AG10803 (cell line): Measurements from ENCODE around the gene RNF17.

ENCODE experiments used
- DNase-seq: peaks from one replicate; pipeline ENCODE4 v3.0.0; 2010; ENCODE audit warnings: low read depth
- H3K4me3 ChIP-seq: 2 replicates; pipeline ENCODE4 v1.5.1; 2011; ENCODE audit warnings: mild to moderate bottlenecking, low read length, control low read depth
- CTCF ChIP-seq: conservative IDR thresholded peaks from 2 replicates; pipeline ENCODE4 v1.5.1; 2011; ENCODE audit warnings: mild to moderate bottlenecking, low read length, control low read depth, inconsistent platforms

RNF17 gene

GRCh38 chr13:24888291-24888931, 124.4 kb downstream of the RNF17 start:
- no peak for DNase-seq
- no peak overlapping the region for H3K4me3 ChIP-seq
- TF ChIP-seq CTCF, result no peak

DNA sequence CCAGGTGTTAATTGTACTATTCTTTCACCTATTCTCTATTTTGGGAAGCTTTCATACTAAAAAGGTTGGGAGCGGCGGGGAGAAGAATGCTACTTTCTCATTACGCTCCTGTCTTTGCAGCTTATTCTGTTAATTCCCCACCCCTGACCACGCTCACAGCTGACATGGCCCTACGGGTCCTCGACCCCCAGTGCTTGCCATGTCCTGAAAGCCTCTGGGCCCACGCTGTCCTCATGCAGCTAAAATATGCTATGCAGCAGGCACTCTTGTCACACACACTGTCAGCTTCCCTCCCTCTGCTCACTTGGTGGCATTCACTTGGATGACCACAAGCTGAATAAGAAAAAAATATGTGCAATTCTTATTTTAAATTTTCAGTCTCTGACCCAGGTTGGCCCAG, 126.3 kb downstream of the RNF17 start:
- no peak for TF ChIP-seq CTCF
- H3K4me3 ChIP-seq, result no peak overlapping the region
- no peak for DNase-seq

- DNase-seq, result no peak
- H3K4me3 ChIP-seq, result no peak overlapping the region
- TF ChIP-seq CTCF, result no peak
These were observed 127.6 kb downstream of the RNF17 start for GRCh38 chr13:24891476-24892108.

DNA sequence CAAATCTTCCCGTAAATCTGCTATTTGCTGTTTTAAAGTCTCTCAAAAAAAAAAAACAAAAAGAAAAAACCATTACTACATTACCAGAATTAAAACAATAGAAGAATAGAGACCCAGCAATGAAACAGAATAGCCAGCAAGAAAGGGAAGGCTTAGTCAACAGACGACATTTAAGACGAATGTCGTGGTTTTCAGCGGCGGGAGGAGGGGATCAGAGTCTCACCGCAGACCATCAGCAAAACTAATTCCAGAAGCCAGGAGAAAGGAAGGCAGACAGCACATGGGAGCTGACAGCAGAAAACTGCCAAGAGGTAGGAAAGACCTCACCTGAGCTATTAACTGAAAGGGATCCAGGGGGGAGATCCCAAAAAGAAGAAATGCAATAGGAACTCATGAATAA, 128.9 kb downstream of the RNF17 start:
- DNase-seq, result no peak
- no peak overlapping the region for H3K4me3 ChIP-seq
- no peak for TF ChIP-seq CTCF

- H3K4me3 ChIP-seq, result no peak overlapping the region
- TF ChIP-seq CTCF, result no peak
- DNase-seq, result no peak
These were observed 129.9 kb downstream of the RNF17 start for GRCh38 chr13:24893863-24894262.

GRCh38 chr13:24894277-24894971, 130.5 kb downstream of the RNF17 start:
- no peak for DNase-seq
- H3K4me3 ChIP-seq, result no peak overlapping the region
- no peak for TF ChIP-seq CTCF

DNA sequence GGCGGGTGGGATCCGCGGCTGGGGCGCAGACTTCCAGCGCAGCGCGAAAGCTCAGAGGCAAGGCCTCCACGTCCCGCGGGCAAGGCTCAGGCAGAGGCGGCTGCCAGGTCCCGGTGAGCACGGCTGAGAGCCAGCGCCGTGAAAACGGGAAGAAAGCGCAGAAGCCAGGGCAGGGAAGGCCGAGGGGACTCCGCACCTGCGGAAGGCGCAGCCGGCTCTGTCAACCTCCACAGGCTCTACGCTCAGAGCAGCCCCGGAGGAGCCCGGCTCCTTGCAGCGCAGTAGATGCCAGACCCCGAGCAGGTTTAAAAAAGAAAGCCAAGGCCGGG, 131.0 kb downstream of the RNF17 start:
- TF ChIP-seq CTCF, result no peak
- no peak for DNase-seq
- no peak overlapping the region for H3K4me3 ChIP-seq
